Measurements from ENCODE around the gene KCND3.
"Not testable (repeated sequence)": the region's sequence is repeated elsewhere in the genome, so short reads cannot be mapped to it uniquely, and the experiment has no call there.

The KCND3 gene

GRCh38 chr1:111761717-111762116, 227.8 kb downstream of the KCND3 start:
- no peak for DNase-seq

DNA sequence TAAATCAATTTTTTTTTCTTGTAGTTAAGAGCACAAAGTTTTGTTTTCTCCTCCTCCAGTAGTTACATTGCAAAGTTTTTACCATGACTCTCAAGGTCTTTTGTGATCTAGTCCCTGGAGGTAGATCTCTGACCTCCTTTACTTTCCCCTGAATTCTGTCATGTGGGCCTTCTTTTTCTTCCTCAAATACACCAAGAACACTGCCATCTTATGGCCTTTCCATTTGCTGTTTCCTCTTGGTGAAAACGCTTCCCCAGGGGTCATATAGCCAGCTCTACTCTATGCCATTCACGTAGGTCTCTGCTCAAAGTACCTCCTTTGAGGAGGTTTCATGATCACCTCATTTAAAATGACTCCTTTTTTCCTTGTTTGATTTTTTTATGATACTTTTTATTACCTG, 231.1 kb downstream of the KCND3 start:
- no peak for DNase-seq

DNA sequence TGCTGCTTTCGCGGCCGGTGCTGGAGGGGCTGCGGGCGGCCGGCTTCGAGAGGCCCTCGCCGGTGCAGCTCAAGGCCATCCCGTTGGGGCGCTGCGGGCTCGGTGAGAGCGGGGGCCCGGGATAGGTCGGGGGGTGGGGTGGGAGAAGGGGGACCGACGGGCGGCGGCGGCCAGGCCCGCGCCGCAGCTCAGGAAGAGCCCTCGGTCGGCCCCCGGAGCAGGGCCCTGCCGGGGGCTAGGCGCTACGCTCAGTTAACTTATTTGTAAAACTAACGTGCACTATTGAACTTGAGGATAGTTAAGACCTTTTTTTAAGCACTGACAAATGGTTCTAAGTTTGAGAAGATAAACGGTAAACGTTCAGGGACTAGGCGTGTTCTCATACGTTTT, 233.3 kb downstream of the KCND3 start:
- DNase-seq: no peak

- peak; percentile 92 for DNase-seq
These were observed 233.9 kb downstream of the KCND3 start, which contains the start of gene DDX20 for GRCh38 chr1:111755331-111756123. TSS of gene DDX20 (plus strand) at chr1:111755901. CDS start at chr1:111755925, 24 bp downstream.

- no peak for DNase-seq
These were observed 234.5 kb downstream of the KCND3 start for GRCh38 chr1:111754984-111755330.

DNA sequence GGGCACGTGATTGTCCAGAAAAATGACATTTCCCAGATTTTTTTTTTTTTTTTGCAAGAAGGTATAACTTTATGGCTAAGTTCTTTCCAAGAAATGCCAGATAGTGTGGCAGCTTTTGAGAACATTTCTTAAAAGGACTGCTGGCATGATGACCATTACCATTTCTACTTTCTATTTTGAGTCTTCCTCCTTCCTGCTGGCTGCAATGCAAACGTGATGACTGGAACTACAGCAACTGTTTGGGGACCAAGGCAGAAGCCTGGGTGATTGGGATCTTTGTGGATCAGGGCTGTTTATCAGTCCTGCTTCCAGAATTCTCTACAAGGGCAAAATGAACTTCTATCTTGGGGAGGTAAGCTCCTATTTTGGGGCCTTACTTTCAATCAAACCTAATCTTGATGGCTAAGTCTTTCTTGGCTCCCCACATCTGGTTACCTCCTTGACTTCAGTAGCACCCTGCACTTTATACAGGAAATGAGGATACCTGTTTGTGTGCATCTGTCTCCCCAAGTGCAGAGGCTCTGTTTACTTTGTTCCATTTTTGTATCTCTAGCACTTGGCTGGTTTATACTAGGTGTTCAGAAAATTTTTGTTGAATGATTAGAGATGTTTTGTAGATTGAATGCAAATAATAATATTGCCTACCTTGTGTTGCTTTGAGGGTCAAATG, 237.4 kb downstream of the KCND3 start:
- DNase-seq: no peak

- no peak for DNase-seq
These were observed 238.6 kb downstream of the KCND3 start for GRCh38 chr1:111750856-111751255.

DNA sequence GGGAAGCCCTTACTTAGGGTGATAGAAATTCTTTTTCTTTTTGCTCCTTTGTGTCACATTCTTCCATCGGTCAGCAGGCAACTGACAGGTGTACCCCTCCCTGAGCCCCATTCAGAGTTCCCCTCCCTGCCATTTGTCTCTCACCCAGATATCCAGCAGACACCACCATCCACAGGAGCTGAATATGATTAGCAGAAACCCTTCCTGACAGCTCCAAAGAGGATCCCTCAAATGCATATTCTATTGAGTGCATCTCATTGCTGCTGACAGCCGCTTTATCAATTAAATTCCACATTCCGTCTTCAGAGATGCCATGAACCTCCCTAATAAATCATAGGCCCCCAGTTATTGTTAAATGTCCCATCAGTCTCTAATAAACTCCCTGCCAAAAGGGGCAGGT, 239.8 kb downstream of the KCND3 start:
- no peak for DNase-seq

DNA sequence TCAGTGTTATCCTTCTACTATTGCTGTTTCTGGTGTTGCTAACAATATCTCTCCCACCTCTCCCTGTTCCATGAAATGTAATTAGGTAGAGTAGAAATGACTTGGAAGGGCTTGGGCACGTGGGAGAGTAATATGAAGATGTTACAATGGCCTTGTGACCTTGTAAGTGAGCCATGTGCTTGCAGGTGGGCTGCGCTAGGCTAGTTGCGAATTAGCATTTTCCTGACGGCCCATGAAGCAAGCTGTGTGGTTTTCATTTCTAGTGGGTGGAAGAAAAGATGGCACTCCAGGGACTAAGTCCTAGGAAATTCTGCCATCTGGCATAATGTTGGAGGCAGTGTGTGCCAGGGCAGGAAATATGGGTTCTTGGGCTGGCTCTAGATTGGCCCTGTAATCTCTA, 241.5 kb downstream of the KCND3 start:
- no peak for DNase-seq

GRCh38 chr1:111747282-111747734, 242.2 kb downstream of the KCND3 start:
- DNase-seq: peak; percentile 47

DNA sequence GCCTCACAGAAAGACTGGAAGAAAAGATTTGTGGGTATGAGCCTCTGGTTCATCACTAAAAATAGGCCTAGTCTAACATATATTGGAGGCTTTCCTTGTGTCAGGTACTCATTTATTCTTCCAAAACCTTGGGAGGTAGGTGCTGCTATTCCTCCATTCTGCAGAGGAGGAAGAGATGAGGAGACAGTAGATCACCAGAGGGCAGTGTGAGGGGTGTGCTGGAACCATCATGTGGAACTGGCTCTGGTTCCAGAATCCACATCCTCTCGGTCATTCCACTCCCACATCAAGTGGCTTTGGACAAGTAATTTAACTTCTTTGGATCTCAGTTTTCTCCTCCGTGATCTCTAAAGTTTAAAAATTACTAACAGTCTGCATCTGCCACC, 242.9 kb downstream of the KCND3 start:
- DNase-seq: no peak

DNA sequence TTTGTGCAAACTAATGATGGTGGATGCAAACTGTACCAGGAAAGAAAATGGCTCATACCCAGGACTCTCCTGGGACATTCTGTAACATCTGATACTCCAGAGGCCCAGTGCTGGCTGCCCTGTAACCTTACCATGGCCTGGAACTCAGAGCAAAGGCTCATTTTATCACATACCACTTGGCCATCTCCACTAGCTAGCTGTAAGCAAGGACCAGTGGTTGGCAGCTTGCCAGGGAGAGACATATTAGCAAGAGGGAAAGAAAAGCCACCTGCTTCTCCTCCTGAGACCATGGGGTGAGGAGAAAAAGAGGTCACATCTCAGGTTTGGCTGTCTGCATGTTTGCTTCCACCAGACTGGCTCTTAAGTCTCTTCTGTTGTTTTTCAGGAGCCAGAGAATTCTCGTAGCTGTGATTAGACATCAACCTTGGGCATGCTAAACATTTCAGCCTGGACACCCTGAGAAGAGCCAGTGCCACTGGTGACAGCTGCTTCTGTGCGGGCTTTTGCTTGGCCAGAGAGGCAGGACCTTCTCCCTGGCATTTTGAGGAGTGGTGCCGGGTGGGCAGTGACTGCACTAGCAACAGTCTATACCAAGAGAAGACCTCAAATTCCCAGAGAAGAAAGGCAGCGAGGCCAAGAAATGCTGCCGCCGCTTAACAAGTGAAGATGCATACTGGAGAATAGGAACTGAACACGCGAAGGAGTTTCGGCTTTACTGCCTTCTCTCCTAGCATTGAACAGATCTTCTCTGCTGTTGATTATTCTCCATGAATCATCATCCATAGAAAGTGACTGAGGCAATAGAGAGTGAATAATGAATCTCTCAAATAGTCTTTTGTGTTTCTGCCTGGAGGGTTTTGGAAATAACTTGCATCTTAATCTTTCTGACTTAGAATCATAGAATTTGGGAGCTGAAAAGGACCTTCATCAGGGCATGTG, 243.5 kb downstream of the KCND3 start:
- no peak for DNase-seq

GRCh38 chr1:111743679-111744101, 245.8 kb downstream of the KCND3 start:
- DNase-seq: no peak

DNA sequence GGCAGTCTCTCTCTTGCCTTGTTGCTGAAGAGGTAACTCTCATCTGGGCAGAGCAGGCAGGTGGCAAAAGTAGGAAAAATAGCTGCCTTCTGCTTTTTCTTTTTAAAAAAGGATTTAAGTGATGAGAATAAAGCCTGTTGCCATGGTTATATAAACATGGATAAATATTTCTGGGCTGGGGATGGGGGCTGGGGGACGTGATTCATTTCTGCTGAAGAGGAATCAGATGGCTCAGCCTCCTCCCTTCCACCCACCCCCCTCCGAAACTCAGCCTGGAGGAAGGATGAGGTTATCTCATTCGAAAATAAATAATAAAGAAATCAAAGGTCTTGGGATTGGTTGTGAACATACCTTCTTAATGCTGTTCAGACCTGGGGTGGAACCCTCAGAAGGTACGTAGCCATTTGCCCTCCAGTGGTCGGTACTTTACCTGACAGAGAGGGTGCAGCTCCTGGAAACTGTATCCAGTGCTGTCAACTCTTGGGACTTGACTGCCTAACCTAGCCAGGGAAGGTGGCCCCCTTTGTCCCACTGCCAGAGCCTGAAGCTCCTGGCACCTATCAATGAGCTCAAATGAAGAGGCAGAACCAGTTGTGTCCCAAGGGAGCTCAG, 246.4 kb downstream of the KCND3 start:
- DNase-seq: no peak

- not testable (repeated sequence) for DNase-seq
These were observed 247.2 kb downstream of the KCND3 start for GRCh38 chr1:111742292-111742691.

GRCh38 chr1:111739925-111740765, 249.3 kb downstream of the KCND3 start:
- no peak for DNase-seq

- peak; percentile 58 for DNase-seq
These were observed 250.1 kb downstream of the KCND3 start, which contains the start of gene INKA2 for GRCh38 chr1:111739194-111739924. TSS of gene INKA2 (minus strand) at chr1:111739395. CDS start at chr1:111739242, 153 bp downstream.

- DNase-seq: peak; percentile 26
These were observed 250.9 kb downstream of the KCND3 start for GRCh38 chr1:111738436-111739193.

DNA sequence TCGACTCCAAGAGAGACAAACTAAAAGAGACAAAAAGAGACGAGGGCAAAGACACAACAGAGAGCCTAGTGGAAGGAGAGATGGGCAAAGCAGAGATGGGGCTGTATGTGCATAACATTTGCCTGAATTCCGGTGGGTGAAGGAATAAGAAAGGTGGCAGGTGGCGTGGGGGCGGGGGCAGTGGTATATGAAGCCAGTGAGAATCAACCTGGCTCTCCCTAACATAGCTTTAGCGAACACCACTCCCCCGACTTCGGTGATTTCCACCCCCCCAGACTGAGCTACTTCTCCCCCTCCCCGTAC, 251.4 kb downstream of the KCND3 start:
- peak; percentile 37 for DNase-seq

All from activated CD4-positive, alpha-beta T cell treated with anti-CD3 and anti-CD28 coated beads, Interleukin-2, amount 50 U/mL, for 1 hour (primary cell).